ENCODE data around the gene SRRM4. TPM values are rescaled to one million over a fixed set of nuclear protein-coding genes. Genes with fewer than 3 reads are reported as not detected.

Gene SRRM4
- total RNA-seq, 1 experiment from 2014 or later, result not detected

DNA sequence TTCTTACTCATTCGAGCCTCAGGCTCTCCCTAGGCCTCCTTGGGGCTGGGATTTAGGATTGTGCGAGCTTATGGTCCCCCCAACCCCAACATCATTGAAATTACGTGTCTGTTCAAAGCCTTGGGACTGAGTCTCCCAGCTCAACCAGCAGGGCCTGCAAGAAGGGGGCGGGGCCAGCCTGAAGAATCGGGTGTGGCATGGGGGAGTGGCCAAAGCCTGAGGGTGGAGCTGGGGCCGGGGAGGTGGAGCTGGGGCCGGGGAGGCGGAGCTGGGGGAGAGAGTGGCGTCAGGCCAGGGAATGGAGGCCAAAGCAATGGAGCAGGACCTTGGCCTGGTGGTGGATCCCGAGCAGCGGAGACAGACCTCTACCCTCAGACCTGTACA is 173.1 kb downstream of the SRRM4 start:
- peak; percentile 6 for DNase-seq (ENCODE audit: extremely low read depth, low read depth)

DNA sequence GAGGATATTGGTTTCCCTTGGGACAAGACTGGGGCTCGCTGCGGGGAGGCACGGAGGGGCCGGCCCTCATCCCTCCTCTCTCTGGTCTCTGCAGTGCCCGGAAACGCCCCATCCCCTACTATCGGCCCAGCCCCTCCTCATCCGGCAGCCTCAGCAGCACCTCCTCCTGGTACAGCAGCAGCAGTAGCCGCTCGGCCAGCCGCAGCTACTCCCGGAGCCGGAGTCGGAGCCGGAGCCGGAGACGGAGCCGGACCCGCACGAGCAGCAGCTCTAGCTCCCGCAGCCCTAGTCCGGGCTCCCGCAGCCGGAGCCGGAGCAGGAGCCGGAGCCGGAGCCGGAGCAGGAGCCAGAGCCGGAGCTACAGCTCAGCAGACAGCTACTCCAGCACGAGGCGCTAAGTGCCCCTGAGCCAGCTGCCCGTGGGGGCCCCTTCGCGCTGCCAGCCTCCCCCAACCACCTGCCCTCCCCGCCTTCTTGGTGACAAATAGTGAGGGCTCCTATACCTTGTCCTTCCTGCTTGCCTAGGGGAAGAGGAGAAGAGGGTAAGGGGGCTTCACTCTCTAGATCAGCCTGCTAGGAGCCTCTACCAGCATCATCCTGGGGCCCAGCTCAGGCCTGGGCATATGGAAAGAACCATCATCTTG is 175.2 kb downstream of the SRRM4 start:
- no peak for DNase-seq (ENCODE audit: extremely low read depth, low read depth)

DNA sequence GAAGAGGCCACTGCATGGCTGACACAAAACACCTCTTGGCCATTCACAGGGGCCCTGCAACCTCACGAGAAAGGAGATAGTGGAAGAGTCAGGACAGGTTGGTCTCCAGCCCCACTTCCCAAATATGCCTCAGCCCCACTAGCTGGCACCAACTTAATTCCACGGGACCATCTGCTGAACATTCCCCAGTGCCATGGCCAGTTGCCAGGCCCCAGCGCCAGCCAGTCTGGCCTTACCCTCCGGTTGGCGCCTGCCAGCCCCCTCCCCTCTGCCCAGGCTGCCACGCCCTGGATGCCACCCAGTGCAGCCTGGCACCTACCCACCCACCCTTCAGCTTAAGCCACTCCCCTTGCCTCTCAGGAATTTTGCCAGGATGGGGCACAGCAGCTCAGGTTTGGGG is 176.2 kb downstream of the SRRM4 start:
- no peak for DNase-seq (ENCODE audit: extremely low read depth, low read depth)

DNA sequence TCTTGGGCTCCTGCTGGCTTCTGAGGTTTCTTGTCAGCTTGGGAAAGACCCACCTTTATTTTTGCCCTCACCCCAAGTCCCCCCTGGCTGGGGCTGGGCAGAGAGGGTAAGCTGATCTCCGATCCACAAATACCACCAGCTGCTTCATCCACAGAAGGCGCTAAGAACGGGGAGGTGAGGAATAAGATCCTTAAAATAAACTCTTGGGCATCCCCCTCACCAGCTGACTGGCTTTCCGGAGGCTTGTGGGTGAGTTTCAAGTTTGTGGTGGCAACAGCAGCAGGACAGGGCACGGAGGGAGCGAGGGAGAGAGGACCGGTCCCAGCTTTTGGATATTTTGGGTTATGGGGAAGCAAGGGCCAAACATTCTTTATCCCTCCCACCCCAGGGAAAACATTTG is 176.6 kb downstream of the SRRM4 start:
- no peak for DNase-seq (ENCODE audit: extremely low read depth, low read depth)

DNA sequence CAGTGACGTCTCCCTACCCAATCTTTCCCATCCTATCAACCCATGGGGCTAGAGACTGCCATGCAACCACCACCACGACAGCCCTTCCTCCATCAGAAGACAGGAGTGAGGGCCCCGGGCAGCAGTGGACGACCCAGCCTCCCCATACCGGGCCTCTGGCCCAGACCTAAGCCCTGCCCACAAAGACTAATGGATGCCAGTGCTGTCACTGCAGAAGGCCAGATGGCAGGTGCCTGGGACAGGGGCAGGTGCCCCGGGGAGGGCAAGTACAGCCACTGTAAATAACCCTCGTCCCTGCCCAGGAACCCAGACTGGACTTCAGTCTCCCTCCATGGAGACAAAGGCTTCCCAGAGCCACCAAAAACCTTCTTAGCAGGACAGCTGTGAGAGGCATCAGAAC is 177.1 kb downstream of the SRRM4 start:
- no peak for DNase-seq (ENCODE audit: extremely low read depth, low read depth)

DNA sequence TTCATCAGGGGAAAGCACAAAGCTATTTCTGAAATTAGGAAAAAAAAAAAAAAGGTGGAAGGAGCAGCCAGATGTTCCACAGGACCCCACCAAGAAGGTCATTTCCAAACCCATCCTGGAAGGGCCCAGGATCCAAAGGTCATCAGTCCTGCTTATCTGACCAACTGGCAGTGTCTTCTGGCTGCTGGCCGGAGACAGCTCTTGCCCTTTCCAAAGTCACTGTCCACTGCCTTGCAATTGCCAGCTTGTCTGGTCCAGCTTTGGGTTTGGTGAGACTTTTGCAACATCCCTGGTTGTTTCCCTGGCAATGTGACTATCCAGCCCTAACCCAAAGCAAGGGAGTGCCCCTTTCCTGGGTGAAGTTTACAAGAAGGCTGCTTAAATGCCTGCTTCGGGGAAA is 178.5 kb downstream of the SRRM4 start:
- DNase-seq (ENCODE audit: extremely low read depth, low read depth), result no peak

DNA sequence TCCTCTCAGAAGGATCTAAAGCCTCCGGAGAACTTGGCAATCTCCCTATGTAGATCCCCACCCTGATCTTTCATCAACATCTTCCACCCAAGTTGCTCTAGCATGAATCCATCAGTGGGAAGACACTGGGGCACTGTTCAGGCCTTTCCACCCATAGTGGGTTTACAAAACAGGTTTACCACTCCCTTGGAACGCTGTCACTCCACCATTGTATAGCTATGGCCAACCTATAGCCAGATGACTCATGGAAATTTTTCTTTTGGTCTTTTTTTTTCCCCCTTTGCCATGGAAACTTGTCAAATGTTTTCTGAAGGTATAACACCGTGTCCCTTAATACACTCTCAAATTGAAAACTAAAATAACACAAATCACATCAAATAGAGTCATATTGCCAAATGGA is 186.6 kb downstream of the SRRM4 start:
- DNase-seq (ENCODE audit: extremely low read depth, low read depth), result no peak

DNA sequence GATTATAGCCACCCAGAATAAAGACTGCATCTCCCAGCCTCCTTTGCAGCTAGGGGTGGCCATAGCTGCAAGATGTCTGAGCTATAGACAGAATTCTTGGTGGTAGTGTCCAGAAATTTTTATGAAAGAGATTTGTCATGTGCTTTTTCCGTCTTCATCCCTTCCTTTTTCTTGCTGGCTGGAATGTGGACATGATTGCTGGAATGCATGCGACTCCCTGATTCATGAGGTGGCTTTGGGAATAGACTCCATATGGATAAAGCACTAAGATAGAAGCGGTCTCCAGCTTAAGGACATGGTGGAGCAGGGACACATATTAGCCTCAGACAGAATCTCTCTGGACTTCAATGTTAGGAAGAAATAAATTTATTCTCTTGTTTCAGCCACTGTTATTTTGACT is 187.4 kb downstream of the SRRM4 start:
- no peak for DNase-seq (ENCODE audit: extremely low read depth, low read depth)

DNA sequence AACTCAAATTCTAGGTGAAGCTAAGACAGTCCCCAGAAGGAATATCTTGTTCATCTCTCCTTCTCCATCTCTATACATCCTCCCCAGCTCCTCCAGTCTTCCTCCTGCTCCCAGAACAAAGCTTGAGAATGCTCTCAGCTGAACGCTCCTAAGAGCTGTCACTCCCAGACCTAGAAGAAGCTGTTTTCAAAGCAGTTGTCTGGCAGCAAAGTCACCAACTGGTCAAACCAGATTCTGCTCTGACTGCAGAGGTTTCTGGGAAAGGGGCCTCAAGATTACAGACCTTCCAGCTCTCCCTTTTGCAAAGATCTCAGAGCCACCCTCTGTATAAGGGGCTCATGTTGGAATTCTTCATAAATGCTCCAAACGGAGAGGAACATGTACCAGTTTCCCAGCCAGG is 187.8 kb downstream of the SRRM4 start:
- DNase-seq (ENCODE audit: extremely low read depth, low read depth), result no peak

DNA sequence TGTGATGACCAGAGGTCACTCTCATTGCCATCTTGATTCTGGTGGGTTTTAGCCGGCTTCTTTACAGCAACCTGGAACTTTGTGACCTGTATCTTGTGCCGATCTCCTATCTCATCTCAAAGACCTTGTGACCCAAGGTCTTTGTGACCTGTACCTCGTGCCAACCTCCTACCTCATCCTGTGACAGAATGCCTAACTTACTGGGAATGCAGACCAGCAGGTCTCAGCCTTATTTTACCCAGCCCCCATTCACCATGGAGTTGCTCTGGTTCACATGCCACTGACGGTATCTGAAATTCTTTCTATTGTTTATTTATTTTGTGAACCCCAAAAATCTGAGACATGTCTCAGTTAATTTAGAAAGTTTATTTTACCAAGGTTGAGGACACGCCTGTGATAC is 189.9 kb downstream of the SRRM4 start:
- no peak for DNase-seq (ENCODE audit: extremely low read depth, low read depth)

DNA sequence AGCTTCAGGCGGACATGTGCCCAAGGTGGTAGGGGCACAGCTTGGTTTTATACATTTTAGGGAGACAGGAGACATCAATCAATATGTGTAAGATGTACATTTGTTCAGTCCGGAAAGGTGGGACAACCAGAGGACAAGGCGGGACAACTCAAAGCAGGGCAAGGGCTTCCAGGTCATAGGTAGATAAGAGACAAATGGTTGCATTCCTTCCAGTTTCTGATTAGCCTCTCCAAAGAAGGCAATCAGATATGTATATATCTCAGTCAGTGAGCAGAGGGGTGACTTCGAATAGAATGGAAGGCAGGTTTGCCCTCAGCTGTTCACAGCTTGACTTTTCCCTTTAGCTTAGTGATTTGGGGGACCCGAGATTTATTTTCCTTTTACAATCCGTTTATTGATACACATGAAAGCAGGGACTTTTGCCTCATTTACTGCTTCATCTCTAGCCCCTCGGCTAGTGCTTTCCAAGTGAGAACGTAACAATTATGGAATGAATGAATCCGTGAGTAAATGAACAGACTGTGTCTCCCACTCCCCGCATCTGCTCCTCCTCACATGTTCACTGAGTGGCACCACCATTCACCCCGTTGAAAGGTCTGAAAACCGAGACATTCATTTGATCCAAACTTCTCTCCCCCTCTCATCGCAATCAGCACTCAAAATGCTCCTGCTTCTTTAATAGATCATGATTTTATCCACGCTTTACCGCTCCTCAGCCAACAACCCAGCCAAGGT is 190.5 kb downstream of the SRRM4 start:
- no peak for DNase-seq (ENCODE audit: extremely low read depth, low read depth)

DNA sequence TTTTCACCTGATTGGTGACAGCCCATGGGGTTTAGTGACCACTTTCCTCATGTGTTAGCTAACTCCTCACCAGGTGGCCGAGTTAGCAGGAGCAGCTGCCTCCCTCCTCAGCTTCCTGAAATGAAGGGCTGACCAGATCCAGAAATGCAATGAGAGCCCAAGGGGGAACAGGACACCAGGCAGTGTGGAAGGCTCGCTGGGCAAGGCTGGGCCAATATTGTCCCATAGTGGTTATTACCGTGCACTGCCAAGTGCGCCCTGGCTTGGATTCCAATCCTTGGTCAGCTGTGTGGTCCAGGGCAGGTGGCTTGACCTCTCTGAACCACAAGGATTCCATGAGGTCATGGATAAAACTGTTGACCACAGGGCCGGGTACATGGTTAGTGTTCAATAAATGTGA is 193.7 kb downstream of the SRRM4 start:
- no peak for DNase-seq (ENCODE audit: extremely low read depth, low read depth)

DNA sequence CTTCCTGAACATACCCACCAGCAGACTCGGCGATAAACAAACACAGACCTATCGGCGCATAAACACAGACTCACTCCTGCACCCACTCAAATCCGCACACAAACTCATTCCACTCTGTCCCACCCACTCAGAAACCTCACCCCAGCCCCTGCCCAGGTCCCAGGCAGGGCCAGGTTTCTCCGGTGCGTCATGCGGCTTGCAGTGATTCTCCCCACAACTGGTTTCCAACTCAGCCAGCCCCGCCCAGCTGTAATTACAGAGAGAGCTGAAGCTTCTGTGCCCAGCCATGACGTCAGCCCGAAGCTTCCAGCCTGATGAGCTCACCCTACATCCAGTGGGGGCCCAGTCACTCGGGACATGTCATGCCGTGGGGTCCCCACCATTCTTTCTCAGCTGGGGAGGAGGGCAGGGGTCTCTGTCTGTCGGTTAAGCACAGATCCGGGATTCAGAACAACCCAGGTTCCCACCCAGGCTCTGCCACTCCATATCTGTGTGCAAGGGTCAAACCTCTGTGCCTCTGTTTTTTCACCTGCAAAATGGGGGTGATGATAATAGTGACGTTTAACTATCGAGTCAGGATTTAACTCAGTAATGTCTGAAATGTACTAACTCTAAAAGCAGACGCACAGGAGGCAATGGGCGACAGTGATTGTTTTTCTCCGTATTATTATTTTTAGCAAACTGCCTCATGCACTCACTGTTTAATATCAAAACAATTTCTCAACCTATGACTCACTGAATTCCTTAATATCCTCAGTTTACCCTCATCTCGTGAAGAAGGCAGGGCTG is 195.1 kb downstream of the SRRM4 start:
- DNase-seq (ENCODE audit: extremely low read depth, low read depth), result peak; percentile 84

DNA sequence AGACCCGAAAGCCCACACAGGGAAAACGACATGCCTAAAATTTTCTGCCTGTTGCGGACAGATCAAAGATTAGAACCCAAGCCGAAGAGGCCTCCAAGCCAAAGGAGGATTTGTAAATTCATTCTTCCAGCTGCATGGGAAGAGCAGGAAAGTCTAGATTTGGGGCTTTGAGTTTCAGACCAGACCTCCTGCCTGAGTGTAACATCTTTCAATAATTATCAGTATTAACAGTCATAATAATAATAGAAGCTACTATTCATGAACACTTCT is 195.7 kb downstream of the SRRM4 start:
- DNase-seq (ENCODE audit: extremely low read depth, low read depth), result no peak

DNA sequence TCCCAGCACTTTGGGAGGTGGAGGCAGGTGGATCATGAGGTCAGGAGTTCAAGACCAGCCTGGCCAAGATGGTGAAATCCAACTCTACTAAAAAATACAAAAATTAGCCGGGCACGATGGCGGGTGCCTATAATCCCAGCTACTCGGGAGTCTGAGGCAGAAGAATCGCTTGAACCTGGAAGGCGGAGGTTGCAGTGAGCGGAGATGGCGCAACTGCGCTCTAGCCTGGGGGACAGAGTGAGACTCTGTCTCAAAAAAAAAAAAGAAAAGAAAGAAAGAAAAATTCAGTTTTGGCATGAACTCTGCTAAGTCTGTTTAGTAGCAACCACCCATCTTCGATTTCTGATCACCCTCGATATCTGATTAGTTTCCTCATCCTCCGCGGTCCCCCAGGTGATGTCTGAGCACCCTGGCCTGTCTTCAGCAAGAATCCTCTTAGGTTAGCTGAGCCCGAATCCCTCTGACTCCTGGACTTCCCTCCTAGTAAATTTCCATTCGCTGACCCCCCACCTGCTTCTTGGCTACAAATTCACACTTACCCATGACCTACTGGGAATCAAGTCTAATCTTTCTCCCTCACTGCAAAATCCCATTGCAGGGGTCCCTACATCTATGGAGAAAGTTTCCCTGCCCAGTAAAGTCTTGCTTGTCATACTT is 196.5 kb downstream of the SRRM4 start:
- DNase-seq (ENCODE audit: extremely low read depth, low read depth), result no peak

DNA sequence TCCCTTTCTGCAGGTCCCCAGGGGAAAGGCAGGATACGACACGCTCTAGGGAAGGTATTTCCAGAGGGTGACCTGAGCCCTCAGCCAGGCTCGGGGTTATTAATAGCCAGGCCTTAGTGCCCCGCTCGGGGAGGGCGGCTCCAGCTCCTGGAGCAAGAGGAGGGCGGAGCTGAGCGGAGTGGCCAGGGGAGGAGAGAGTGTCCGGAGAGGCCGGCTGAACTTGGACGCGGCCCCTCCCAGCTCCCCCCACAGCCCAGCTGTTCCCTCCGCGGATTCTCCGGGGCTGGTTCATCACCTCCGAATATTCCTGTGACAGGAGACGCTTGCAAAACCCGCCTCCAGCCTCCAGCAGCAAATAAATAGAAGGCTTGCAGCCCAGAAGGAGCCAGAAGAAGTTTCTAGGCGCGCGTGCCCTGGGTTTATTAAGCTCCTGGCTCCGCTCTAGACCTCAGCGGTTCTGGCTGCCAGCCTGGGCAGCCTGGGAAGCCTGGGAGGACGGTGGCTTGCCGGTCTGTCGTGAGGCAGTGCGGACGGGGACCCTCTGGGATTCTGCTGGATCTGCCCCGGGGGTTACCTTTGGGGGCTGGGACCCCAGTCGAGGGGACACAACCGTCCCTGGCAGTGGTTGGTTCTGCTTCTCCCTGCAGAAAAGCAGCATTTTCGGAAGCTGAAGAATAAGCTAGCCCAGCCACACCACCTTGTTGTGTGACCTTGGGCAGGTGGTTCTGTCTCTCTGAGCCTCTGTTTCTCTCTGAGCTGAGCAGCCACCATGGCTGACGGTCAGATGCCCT is 197.4 kb downstream of the SRRM4 start, which contains the start of gene HSPB8:
Gene HSPB8, plus strand, starts transcription at position 388 of the 791 bp plus-strand sequence. Its CDS starts 382 bp downstream, at position 770.
- DNase-seq (ENCODE audit: extremely low read depth, low read depth), result peak; percentile 83

DNA sequence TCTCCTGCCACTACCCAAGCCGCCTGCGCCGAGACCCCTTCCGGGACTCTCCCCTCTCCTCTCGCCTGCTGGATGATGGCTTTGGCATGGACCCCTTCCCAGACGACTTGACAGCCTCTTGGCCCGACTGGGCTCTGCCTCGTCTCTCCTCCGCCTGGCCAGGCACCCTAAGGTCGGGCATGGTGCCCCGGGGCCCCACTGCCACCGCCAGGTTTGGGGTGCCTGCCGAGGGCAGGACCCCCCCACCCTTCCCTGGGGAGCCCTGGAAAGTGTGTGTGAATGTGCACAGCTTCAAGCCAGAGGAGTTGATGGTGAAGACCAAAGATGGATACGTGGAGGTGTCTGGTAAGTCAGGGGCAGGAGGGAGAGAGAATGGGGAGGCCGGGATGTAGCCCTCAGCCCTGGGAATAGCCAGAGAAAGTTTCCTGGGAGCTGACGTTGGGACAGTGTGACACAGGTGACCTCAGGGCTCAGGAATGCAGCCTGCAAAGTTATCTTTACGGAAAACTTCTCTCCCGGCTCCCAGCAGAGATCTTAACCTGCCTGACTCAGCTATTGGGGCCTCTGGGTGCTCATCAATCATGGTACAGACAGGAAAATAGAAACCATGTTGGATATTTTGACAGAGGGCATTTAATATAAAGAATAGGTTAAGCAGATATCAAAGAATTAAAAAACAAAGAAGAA is 198.1 kb downstream of the SRRM4 start:
- DNase-seq (ENCODE audit: extremely low read depth, low read depth), result peak; percentile 65

DNA sequence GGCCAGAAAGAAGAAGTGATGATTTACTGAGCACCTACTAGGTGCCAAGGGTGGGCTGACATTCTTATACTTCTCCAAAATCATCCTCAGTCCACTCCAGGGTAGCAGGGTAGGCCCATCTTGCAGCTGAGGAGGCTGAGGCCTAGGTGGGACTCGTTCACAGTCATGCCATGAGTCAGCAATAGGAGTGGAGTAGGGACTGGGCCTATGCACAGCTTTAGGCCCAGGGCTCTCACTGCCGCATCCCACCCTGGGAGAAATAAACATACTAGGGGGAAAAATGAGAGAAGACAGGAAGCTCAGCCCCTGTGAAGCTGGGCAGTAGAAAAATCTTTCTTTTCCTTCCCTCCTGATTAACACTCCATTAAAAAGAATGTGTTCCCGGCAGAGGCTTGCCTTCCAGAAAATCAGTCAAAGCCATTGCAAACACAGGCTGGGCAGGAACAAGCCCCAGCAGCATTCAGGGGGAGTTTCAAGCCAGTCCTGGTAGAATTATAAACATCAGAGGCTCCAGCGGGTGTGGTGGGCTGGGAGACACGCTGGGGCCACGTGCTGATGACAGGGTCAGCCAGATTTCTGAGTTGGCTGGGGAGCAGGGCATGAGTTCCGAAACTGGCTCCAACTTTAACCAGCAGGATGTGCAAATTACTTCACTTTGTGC is 199.2 kb downstream of the SRRM4 start:
- peak; percentile 66 for DNase-seq (ENCODE audit: extremely low read depth, low read depth)

DNA sequence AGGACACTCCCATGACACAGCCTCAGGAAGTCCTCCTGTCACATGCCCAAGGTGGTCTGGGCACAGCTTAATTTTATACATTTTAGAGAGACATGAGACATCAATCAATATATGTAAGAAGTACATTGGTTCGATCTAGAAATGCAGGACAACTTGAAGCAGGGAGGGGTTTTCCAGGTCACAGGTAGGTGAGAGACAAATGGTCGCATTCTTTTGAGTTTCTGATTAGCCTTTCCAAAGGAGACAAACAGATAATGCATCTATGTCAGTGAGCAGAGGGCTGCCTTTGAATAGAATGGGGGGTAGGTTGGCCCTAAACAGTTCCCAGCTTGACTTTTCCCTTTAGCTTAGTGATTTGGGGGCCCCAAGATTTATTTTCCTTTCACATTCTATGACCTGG is 199.9 kb downstream of the SRRM4 start:
- DNase-seq (ENCODE audit: extremely low read depth, low read depth), result no peak

DNA sequence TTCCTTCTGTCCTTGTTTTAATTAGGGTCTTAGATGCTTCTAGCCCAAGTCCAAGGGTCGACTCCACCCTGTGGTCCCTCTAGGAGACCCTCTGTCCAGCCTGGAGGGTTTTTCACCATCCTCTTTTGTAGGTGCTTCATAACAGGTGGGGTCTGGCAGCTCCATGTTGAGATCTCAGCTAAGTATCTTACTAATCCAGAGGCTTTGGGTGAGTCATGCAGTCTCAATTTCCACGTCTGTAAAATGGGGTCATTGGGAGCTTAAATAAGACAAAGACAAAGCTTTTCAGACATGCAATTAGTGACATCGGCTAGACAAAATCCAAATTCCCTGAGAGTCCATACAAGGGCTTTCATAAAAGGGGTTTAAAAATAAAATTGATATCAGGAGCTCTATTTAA is 200.6 kb downstream of the SRRM4 start:
- no peak for DNase-seq (ENCODE audit: extremely low read depth, low read depth)
